HepG2 (cell line): ENCODE measurements around the gene DPEP1. TPM values are rescaled to one million over a fixed set of nuclear protein-coding genes. Genes with fewer than 3 reads are reported as not detected.

Source experiments
- GATA4 ChIP-seq: sonication (generic); IDR thresholded peaks from 2 replicates; pipeline ENCODE4 v1.6.1; 2016; ENCODE audit warnings: antibody characterized with exemption, low read depth, borderline replicate concordance
- JUND ChIP-seq: sonication (generic); formaldehyde crosslinking; IDR thresholded peaks from 2 replicates; pipeline ENCODE4 v1.8.0; 2022; ENCODE audit warnings: mild to moderate bottlenecking, missing genetic modification reagents
- KLF11 ChIP-seq: IDR thresholded peaks from 2 replicates; pipeline ENCODE4 v1.6.1; 2016; ENCODE audit warnings: missing compliant biosample characterization
- KMT2A ChIP-seq: sonication (generic); formaldehyde crosslinking; IDR thresholded peaks from 2 replicates; pipeline ENCODE4 v1.4.0; 2020; ENCODE audit warnings: missing genetic modification reagents
- MED8 ChIP-seq: sonication (generic); formaldehyde crosslinking; IDR thresholded peaks from 2 replicates; pipeline ENCODE4 v1.8.1; 2023; ENCODE audit warnings: mild to moderate bottlenecking, missing genetic modification reagents; ENCODE audit not compliant: insufficient replicate concordance
- MXI1 ChIP-seq: IDR thresholded peaks from 3 replicates; pipeline ENCODE4 v1.6.1; 2012; ENCODE audit warnings: low read depth, low read length, inconsistent platforms, borderline replicate concordance
- NFYC ChIP-seq: IDR thresholded peaks from 2 replicates; pipeline ENCODE4 v1.6.1; 2016; ENCODE audit warnings: missing genetic modification reagents, missing compliant biosample characterization
- ZNF180 ChIP-seq: sonication (generic); formaldehyde crosslinking; IDR thresholded peaks from 2 replicates; pipeline ENCODE4 v1.4.0; 2020; ENCODE audit warnings: low read depth, missing genetic modification reagents, borderline replicate concordance
- ZNF766 ChIP-seq: sonication (generic); formaldehyde crosslinking; IDR thresholded peaks from 2 replicates; pipeline ENCODE4 v1.5.0; 2020; ENCODE audit warnings: missing genetic modification reagents, borderline replicate concordance
- ZSCAN20 ChIP-seq: sonication (generic); formaldehyde crosslinking; IDR thresholded peaks from 2 replicates; pipeline ENCODE4 v1.4.0; 2020; ENCODE audit warnings: missing genetic modification reagents, mild to moderate bottlenecking, borderline replicate concordance
- ZSCAN25 ChIP-seq: sonication (generic); formaldehyde crosslinking; IDR thresholded peaks from 2 replicates; pipeline ENCODE4 v1.8.0; 2022; ENCODE audit warnings: mild to moderate bottlenecking, missing genetic modification reagents
- polyA plus RNA-seq, 8 experiments: library from polyadenylated mRNA; depleted of rRNA in 3 of 8; stranded (reverse) in 7 of 8; unstranded in 1 of 8; fragments of >200 nt; fragmentation: Illumina TruSeq in 4 of 8; extraction: Trizol in 4 of 8; gene quantifications; 2 replicates each; pipeline versions ENCODE4 v1.2.1 to v1.2.3, GENCODE V29; 2011 to 2016; ENCODE audit warnings: low read depth in 4 of 8, missing spikeins in 1 of 8, mixed read lengths in 1 of 8; ENCODE audit not compliant: insufficient read depth in 1 of 8
- total RNA-seq, 5 experiments: library from RNA; depleted of rRNA; stranded (reverse); fragments of >200 nt; fragmentation: Illumina TruSeq; extraction: Trizol; gene quantifications; 2 replicates each; pipeline ENCODE4 v1.2.3, GENCODE V29; 2016; ENCODE audit warnings: low read depth in 1 of 5
- TF ChIP-seq, protein P1 (sequence below): sonication (generic); formaldehyde crosslinking; IDR thresholded peaks from 2 replicates; pipeline ENCODE4 v1.9.0; 2021; ENCODE audit warnings: missing genetic modification reagents, mild to moderate bottlenecking, borderline replicate concordance
- TF ChIP-seq, protein P2 (sequence below): sonication (generic); formaldehyde crosslinking; IDR thresholded peaks from 2 replicates; pipeline ENCODE4 v1.4.0; 2020; ENCODE audit warnings: missing genetic modification reagents
- TF ChIP-seq, protein P3 (sequence below): sonication (generic); formaldehyde crosslinking; IDR thresholded peaks from 2 replicates; pipeline ENCODE4 v1.4.0; 2020; ENCODE audit warnings: missing genetic modification reagents, mild to moderate bottlenecking, borderline replicate concordance
- TF ChIP-seq, protein P4 (sequence below): sonication (generic); formaldehyde crosslinking; IDR thresholded peaks from 2 replicates; pipeline ENCODE4 v1.4.0; 2020; ENCODE audit warnings: missing genetic modification reagents, mild to moderate bottlenecking, borderline replicate concordance
- TF ChIP-seq, protein P5 (sequence below): sonication (generic); IDR thresholded peaks from 2 replicates; pipeline ENCODE4 v1.6.1; 2016; ENCODE audit warnings: low read depth, borderline replicate concordance
- TF ChIP-seq, protein P6 (sequence below): sonication (generic); formaldehyde crosslinking; IDR thresholded peaks from 2 replicates; pipeline ENCODE4 v1.5.0; 2020; ENCODE audit warnings: mild to moderate bottlenecking, missing genetic modification reagents, borderline replicate concordance

Gene DPEP1
- total and polyA plus RNA-seq, 2 of the 13 experiments (the other 11 are each of a cell fraction or from before 2014, with no cell fraction given) = 37.6 to 52.2 TPM

DNA sequence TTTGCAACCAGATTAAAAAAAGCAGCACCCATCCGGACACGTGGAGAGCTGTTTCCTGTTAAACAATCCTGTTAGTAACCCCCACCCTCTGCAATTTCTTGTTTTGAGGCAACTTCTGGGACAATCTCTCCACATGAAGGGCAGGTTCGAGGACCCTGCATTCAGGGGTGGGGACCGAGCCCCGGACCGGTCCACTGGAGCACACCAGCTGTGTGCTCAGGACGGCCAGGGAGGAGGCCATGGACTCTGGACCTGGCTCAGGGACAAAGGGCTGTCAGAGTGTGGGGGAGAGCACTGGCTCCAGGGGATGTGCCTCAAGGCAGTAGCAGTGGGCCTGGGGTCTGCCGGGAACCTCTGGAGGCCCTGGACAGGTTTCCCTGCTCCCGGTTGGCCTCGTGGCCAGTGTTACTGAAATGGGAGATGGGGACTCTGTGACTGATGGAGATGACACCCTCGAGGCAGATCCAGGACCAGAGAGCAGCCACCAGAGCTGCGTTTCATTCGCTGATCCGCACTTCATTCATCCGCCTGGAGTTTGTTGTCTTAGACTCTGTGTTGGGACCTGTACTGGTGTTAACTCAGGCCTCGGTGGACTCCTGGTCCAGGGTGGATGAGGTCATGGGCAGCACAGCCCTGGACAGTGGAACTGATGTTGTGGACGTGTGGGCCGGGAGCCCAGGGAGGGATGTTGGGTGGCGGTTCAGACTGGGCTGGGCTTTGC is 40.8 kb upstream of the DPEP1 start (continued):
- TF ChIP-seq ZSCAN20 (no peak), ZSCAN25 (no peak), ZNF180 (CRISPR knock-in tag) (no peak), MXI1 (peak; percentile 57; the same call in 2 of the 3 replicates), NFYC (0 out of 2 replicates have a peak, but pooled peaks have one; percentile 42), KMT2A (CRISPR knock-in tag) (peak; percentile 71; the same call in 1 of the 2 replicates), MED8 (CRISPR knock-in tag) (no peak), ZNF766 (CRISPR knock-in tag) (peak; percentile 48; the same call in 1 of the 2 replicates), KLF11 (CRISPR knock-in tag) (no peak), JUND (CRISPR knock-in tag) (0 out of 2 replicates have a peak, but pooled peaks have one; percentile 5), GATA4 (no peak)
- TF ChIP-seq, protein P1, sequence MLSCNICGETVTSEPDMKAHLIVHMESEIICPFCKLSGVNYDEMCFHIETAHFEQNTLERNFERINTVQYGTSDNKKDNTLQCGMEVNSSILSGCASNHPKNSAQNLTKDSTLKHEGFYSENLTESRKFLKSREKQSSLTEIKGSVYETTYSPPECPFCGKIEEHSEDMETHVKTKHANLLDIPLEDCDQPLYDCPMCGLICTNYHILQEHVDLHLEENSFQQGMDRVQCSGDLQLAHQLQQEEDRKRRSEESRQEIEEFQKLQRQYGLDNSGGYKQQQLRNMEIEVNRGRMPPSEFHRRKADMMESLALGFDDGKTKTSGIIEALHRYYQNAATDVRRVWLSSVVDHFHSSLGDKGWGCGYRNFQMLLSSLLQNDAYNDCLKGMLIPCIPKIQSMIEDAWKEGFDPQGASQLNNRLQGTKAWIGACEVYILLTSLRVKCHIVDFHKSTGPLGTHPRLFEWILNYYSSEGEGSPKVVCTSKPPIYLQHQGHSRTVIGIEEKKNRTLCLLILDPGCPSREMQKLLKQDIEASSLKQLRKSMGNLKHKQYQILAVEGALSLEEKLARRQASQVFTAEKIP (CRISPR knock-in tag) = no peak
- TF ChIP-seq, protein P2, sequence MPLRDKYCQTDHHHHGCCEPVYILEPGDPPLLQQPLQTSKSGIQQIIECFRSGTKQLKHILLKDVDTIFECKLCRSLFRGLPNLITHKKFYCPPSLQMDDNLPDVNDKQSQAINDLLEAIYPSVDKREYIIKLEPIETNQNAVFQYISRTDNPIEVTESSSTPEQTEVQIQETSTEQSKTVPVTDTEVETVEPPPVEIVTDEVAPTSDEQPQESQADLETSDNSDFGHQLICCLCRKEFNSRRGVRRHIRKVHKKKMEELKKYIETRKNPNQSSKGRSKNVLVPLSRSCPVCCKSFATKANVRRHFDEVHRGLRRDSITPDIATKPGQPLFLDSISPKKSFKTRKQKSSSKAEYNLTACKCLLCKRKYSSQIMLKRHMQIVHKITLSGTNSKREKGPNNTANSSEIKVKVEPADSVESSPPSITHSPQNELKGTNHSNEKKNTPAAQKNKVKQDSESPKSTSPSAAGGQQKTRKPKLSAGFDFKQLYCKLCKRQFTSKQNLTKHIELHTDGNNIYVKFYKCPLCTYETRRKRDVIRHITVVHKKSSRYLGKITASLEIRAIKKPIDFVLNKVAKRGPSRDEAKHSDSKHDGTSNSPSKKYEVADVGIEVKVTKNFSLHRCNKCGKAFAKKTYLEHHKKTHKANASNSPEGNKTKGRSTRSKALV (CRISPR knock-in tag) = peak; percentile 64
- TF ChIP-seq, protein P3, sequence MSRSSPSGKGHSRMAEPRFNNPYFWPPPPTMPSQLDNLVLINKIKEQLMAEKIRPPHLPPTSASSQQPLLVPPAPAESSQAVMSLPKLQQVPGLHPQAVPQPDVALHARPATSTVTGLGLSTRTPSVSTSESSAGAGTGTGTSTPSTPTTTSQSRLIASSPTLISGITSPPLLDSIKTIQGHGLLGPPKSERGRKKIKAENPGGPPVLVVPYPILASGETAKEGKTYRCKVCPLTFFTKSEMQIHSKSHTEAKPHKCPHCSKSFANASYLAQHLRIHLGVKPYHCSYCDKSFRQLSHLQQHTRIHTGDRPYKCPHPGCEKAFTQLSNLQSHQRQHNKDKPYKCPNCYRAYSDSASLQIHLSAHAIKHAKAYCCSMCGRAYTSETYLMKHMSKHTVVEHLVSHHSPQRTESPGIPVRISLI (CRISPR knock-in tag) = peak; percentile 72
- TF ChIP-seq, protein P4, sequence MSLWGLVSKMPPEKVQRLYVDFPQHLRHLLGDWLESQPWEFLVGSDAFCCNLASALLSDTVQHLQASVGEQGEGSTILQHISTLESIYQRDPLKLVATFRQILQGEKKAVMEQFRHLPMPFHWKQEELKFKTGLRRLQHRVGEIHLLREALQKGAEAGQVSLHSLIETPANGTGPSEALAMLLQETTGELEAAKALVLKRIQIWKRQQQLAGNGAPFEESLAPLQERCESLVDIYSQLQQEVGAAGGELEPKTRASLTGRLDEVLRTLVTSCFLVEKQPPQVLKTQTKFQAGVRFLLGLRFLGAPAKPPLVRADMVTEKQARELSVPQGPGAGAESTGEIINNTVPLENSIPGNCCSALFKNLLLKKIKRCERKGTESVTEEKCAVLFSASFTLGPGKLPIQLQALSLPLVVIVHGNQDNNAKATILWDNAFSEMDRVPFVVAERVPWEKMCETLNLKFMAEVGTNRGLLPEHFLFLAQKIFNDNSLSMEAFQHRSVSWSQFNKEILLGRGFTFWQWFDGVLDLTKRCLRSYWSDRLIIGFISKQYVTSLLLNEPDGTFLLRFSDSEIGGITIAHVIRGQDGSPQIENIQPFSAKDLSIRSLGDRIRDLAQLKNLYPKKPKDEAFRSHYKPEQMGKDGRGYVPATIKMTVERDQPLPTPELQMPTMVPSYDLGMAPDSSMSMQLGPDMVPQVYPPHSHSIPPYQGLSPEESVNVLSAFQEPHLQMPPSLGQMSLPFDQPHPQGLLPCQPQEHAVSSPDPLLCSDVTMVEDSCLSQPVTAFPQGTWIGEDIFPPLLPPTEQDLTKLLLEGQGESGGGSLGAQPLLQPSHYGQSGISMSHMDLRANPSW (CRISPR knock-in tag) = 0 out of 2 replicates have a peak, but pooled peaks have one; percentile 72
- TF ChIP-seq, protein P5, sequence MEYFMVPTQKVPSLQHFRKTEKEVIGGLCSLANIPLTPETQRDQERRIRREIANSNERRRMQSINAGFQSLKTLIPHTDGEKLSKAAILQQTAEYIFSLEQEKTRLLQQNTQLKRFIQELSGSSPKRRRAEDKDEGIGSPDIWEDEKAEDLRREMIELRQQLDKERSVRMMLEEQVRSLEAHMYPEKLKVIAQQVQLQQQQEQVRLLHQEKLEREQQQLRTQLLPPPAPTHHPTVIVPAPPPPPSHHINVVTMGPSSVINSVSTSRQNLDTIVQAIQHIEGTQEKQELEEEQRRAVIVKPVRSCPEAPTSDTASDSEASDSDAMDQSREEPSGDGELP = peak; percentile 94; the same call in 1 of the 2 replicates
- TF ChIP-seq, protein P6, sequence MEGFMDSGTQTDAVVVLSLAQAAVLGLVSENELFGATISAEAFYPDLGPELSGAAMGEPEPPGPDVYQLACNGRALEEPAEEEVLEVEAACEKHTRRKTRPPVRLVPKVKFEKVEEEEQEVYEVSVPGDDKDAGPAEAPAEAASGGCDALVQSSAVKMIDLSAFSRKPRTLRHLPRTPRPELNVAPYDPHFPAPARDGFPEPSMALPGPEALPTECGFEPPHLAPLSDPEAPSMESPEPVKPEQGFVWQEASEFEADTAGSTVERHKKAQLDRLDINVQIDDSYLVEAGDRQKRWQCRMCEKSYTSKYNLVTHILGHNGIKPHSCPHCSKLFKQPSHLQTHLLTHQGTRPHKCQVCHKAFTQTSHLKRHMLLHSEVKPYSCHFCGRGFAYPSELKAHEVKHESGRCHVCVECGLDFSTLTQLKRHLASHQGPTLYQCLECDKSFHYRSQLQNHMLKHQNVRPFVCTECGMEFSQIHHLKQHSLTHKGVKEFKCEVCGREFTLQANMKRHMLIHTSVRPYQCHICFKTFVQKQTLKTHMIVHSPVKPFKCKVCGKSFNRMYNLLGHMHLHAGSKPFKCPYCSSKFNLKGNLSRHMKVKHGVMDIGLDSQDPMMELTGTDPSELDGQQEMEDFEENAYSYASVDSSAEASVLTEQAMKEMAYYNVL (CRISPR knock-in tag) = peak; percentile 77
